ENCODE data around the gene KCNJ2.

DNA sequence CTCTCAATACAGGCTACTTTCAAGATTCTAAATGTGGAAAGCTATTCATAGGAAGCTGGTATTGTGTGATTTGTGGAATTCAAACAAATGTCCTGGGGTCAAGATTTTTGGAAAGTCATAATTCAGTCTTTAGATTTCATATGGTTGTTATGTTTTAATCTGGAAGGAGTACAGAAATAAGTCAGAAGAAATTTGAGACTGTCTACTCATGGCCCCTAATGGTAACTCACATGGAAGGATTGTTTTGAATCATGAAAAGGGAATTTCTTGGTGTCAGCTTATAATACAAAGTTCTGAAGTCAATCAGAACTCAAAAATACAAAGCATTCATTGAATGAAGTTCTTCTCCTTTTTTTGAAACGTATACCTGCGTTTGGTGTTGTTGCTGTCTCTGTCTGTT lies 3.1 kb downstream of the KCNJ2 start:
- TF ChIP-seq RAD21 (IDR thresholded peaks at IDR 0.05; ENCODE audit: low read depth) (no peak), CEBPB (IDR thresholded peaks at IDR 0.05) (no peak), TAF1 (IDR thresholded peaks at IDR 0.05; ENCODE audit: low read depth) (no peak), TCF12 (IDR thresholded peaks at IDR 0.05; ENCODE audit: low read depth) (no peak), NFIC (IDR thresholded peaks at IDR 0.05) (no peak), EGR1 (IDR thresholded peaks at IDR 0.05) (no peak), EP300 (IDR thresholded peaks at IDR 0.05; ENCODE audit: borderline replicate concordance) (no peak), CREB1 (IDR thresholded peaks at IDR 0.05; ENCODE audit: low read depth) (no peak)
- TF ChIP-seq, protein P1, sequence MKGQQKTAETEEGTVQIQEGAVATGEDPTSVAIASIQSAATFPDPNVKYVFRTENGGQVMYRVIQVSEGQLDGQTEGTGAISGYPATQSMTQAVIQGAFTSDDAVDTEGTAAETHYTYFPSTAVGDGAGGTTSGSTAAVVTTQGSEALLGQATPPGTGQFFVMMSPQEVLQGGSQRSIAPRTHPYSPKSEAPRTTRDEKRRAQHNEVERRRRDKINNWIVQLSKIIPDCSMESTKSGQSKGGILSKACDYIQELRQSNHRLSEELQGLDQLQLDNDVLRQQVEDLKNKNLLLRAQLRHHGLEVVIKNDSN (IDR thresholded peaks at IDR 0.05) = no peak
- TF ChIP-seq, protein P2, sequence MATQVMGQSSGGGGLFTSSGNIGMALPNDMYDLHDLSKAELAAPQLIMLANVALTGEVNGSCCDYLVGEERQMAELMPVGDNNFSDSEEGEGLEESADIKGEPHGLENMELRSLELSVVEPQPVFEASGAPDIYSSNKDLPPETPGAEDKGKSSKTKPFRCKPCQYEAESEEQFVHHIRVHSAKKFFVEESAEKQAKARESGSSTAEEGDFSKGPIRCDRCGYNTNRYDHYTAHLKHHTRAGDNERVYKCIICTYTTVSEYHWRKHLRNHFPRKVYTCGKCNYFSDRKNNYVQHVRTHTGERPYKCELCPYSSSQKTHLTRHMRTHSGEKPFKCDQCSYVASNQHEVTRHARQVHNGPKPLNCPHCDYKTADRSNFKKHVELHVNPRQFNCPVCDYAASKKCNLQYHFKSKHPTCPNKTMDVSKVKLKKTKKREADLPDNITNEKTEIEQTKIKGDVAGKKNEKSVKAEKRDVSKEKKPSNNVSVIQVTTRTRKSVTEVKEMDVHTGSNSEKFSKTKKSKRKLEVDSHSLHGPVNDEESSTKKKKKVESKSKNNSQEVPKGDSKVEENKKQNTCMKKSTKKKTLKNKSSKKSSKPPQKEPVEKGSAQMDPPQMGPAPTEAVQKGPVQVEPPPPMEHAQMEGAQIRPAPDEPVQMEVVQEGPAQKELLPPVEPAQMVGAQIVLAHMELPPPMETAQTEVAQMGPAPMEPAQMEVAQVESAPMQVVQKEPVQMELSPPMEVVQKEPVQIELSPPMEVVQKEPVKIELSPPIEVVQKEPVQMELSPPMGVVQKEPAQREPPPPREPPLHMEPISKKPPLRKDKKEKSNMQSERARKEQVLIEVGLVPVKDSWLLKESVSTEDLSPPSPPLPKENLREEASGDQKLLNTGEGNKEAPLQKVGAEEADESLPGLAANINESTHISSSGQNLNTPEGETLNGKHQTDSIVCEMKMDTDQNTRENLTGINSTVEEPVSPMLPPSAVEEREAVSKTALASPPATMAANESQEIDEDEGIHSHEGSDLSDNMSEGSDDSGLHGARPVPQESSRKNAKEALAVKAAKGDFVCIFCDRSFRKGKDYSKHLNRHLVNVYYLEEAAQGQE (IDR thresholded peaks at IDR 0.05; ENCODE audit: low read depth) = no peak
- TF ChIP-seq, protein P3, sequence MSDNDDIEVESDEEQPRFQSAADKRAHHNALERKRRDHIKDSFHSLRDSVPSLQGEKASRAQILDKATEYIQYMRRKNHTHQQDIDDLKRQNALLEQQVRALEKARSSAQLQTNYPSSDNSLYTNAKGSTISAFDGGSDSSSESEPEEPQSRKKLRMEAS (IDR thresholded peaks at IDR 0.05) = no peak
